ENCODE data around the gene FBXO31. TPM values are rescaled to one million over a fixed set of nuclear protein-coding genes. Genes with fewer than 3 reads are reported as not detected.

FBXO31 gene
- total and polyA plus RNA-seq, 2 of the 13 experiments (the other 11 are each of a cell fraction or from before 2014, with no cell fraction given) = 92.4 to 101 TPM

DNA sequence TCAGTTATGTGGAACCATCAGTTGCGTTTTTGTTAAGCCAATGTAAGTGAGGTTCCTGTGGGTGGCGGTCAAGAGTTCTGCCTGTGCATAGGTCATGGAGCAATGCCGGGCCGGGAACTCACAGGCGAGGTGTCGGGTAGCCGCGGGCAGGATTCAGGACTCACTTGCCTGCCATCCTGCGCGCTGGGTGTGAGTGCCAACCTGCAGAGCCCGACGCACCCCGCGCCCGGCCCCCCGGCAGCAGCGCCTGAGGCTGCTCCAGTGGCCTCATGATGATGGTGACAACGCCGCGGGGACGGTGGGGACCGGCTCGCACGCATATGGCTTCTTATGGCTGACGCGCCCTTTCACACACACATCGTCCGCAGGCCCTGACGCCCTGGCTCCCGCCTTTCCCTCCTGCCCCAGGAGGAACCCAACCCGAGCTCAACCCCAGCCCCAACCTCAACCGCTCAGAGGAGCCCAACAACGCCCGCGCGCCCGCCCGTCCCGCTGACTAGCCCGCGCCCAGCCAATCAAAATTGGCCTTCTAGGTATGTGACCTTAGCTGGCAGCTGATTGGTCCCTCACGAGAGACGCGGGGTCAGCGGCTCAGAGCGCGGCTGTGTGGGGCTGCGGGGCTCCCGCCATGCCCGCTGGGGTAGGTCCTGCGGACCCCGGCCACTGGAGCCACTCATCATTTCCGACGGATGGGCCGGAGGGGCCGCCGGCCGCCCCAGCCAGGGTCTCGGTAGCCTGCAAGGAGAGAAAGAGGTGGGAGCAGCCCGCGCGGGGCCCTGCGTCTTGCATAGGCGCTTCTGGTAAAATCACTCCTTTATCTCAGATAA is 66.4 kb downstream of the FBXO31 start, which contains the start of gene C16orf95 (continued):
- TF ChIP-seq PCBP2 (optimal IDR thresholded peaks at IDR 0.05; ENCODE audit: low read depth, low read length, poor library complexity, severe bottlenecking) (no peak), ERF (CRISPR knock-in tag; IDR thresholded peaks at IDR 0.05) (peak; percentile 6; the same call in 1 of the 2 replicates), MZF1 (CRISPR knock-in tag; IDR thresholded peaks at IDR 0.05; ENCODE audit: borderline replicate concordance) (no peak), NFE2L2 (IDR thresholded peaks at IDR 0.05; ENCODE audit: low read length) (no peak), SRF (IDR thresholded peaks at IDR 0.05; ENCODE audit: low read depth, low read length) (no peak), ATAD3A (CRISPR knock-in tag; IDR thresholded peaks at IDR 0.05) (0 out of 2 replicates have a peak, but pooled peaks have one; percentile 76), ZNF816 (CRISPR knock-in tag; IDR thresholded peaks at IDR 0.05; ENCODE audit: borderline replicate concordance) (peak; percentile 98), ZNF629 (CRISPR knock-in tag; conservative IDR thresholded peaks at IDR 0.05) (peak; percentile 39; the same call in 1 of the 2 replicates), HNRNPH1 (optimal IDR thresholded peaks at IDR 0.05; ENCODE audit: low read depth, low read length) (peak; percentile 87), ZIK1 (CRISPR knock-in tag; IDR thresholded peaks at IDR 0.05; ENCODE audit: borderline replicate concordance, low read depth) (no peak; the same call in 1 of the 2 replicates), AKAP8 (CRISPR knock-in tag; IDR thresholded peaks at IDR 0.05) (peak; percentile 90), KLF9 (CRISPR knock-in tag; IDR thresholded peaks at IDR 0.05; ENCODE audit: low read depth) (0 out of 2 replicates have a peak, but pooled peaks have one; percentile 21), SIN3B (IDR thresholded peaks at IDR 0.05; ENCODE audit: low read length) (peak; percentile 30; the same call in 1 of the 2 replicates), ZNF354B (CRISPR knock-in tag; IDR thresholded peaks at IDR 0.05) (no peak), SYNCRIP (IDR thresholded peaks at IDR 0.05; ENCODE audit: insufficient read depth, low read depth, low read length) (no peak), ZNF563 (CRISPR knock-in tag; IDR thresholded peaks at IDR 0.05) (peak; percentile 94), ZNF446 (CRISPR knock-in tag; IDR thresholded peaks at IDR 0.05) (peak; percentile 75; the same call in 1 of the 2 replicates)
- TF ChIP-seq, protein P1, sequence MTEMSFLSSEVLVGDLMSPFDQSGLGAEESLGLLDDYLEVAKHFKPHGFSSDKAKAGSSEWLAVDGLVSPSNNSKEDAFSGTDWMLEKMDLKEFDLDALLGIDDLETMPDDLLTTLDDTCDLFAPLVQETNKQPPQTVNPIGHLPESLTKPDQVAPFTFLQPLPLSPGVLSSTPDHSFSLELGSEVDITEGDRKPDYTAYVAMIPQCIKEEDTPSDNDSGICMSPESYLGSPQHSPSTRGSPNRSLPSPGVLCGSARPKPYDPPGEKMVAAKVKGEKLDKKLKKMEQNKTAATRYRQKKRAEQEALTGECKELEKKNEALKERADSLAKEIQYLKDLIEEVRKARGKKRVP (CRISPR knock-in tag; IDR thresholded peaks at IDR 0.05) = no peak; a peak in 1 of 4 replicates
- TF ChIP-seq, protein P2, sequence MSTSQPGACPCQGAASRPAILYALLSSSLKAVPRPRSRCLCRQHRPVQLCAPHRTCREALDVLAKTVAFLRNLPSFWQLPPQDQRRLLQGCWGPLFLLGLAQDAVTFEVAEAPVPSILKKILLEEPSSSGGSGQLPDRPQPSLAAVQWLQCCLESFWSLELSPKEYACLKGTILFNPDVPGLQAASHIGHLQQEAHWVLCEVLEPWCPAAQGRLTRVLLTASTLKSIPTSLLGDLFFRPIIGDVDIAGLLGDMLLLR (CRISPR knock-in tag; IDR thresholded peaks at IDR 0.05) = no peak; the same call in 1 of the 2 replicates
- TF ChIP-seq, protein P3, sequence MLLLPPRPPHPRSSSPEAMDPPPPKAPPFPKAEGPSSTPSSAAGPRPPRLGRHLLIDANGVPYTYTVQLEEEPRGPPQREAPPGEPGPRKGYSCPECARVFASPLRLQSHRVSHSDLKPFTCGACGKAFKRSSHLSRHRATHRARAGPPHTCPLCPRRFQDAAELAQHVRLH (CRISPR knock-in tag; IDR thresholded peaks at IDR 0.05; ENCODE audit: borderline replicate concordance, low read depth) = peak; percentile 80; the same call in 1 of the 2 replicates
- TF ChIP-seq, protein P4, sequence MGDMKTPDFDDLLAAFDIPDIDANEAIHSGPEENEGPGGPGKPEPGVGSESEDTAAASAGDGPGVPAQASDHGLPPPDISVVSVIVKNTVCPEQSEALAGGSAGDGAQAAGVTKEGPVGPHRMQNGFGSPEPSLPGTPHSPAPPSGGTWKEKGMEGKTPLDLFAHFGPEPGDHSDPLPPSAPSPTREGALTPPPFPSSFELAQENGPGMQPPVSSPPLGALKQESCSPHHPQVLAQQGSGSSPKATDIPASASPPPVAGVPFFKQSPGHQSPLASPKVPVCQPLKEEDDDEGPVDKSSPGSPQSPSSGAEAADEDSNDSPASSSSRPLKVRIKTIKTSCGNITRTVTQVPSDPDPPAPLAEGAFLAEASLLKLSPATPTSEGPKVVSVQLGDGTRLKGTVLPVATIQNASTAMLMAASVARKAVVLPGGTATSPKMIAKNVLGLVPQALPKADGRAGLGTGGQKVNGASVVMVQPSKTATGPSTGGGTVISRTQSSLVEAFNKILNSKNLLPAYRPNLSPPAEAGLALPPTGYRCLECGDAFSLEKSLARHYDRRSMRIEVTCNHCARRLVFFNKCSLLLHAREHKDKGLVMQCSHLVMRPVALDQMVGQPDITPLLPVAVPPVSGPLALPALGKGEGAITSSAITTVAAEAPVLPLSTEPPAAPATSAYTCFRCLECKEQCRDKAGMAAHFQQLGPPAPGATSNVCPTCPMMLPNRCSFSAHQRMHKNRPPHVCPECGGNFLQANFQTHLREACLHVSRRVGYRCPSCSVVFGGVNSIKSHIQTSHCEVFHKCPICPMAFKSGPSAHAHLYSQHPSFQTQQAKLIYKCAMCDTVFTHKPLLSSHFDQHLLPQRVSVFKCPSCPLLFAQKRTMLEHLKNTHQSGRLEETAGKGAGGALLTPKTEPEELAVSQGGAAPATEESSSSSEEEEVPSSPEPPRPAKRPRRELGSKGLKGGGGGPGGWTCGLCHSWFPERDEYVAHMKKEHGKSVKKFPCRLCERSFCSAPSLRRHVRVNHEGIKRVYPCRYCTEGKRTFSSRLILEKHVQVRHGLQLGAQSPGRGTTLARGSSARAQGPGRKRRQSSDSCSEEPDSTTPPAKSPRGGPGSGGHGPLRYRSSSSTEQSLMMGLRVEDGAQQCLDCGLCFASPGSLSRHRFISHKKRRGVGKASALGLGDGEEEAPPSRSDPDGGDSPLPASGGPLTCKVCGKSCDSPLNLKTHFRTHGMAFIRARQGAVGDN (CRISPR knock-in tag; IDR thresholded peaks at IDR 0.05) = peak; percentile 98
- TF ChIP-seq, protein P5, sequence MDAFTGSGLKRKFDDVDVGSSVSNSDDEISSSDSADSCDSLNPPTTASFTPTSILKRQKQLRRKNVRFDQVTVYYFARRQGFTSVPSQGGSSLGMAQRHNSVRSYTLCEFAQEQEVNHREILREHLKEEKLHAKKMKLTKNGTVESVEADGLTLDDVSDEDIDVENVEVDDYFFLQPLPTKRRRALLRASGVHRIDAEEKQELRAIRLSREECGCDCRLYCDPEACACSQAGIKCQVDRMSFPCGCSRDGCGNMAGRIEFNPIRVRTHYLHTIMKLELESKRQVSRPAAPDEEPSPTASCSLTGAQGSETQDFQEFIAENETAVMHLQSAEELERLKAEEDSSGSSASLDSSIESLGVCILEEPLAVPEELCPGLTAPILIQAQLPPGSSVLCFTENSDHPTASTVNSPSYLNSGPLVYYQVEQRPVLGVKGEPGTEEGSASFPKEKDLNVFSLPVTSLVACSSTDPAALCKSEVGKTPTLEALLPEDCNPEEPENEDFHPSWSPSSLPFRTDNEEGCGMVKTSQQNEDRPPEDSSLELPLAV (CRISPR knock-in tag; conservative IDR thresholded peaks at IDR 0.05; ENCODE audit: low read depth) = no peak

Measured in HepG2 (cell line).